GM19467 (cell line): ENCODE data around the gene ATAD3A.
"Not testable (repeated sequence)": the region's sequence is repeated elsewhere in the genome, so short reads cannot be mapped to it uniquely, and the experiment has no call there.

Experiments
- ATAC-seq: cut with Tn5 transposase; IDR thresholded peaks from one replicate; pipeline ENCODE4 v1.9.1; 2021; ENCODE audit warnings: mild to moderate bottlenecking, moderate library complexity; ENCODE audit not compliant: unreplicated experiment

ATAD3A gene

GRCh38 chr1:1521331-1521730 lies 9.4 kb downstream of the ATAD3A start:
- no peak for ATAC-seq

- ATAC-seq, result not testable (repeated sequence)
These were observed 10.6 kb downstream of the ATAD3A start for GRCh38 chr1:1522536-1522935.

DNA sequence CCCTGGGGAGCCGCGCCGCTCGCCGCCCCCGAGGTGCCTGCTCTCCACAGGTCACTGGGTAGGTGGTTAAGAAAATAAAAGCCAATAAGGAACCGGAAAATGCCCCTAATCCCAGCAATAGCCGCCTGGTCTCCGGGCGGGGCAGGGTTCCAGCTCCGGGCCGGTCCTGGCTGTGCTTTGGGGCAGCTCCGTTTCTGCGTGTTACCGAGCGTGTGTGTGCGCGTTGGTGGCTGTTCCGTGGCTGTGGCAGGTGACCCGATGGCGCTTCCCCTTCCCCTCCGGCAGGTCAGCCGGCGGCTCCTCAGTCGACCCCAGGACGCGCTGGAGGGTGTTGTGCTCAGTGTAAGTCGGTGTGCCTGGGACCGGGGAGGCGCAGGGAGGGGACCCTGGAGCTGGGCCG lies 11.3 kb downstream of the ATAD3A start:
- not testable (repeated sequence) for ATAC-seq

DNA sequence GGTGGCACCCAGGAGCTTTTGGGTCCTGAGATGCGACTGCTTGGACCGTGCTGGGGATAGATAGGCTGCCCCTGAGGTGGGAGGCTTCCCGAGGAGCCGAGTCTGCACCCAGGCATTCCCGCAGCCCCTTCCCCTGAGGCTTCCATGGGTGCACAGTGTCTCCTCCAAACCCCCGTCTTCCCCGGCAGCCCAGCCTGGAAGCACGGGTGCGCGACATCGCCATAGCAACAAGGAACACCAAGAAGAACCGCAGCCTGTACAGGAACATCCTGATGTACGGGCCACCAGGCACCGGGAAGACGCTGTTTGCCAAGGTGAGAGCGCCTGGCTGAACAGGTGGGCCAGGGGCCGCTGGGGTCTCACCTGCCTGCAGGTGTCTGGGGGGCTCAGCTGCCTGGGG lies 11.7 kb downstream of the ATAD3A start:
- not testable (repeated sequence) for ATAC-seq

GRCh38 chr1:1524750-1525383 lies 12.9 kb downstream of the ATAD3A start:
- not testable (repeated sequence) for ATAC-seq

GRCh38 chr1:1526476-1526875 lies 14.5 kb downstream of the ATAD3A start:
- ATAC-seq, result not testable (repeated sequence)

DNA sequence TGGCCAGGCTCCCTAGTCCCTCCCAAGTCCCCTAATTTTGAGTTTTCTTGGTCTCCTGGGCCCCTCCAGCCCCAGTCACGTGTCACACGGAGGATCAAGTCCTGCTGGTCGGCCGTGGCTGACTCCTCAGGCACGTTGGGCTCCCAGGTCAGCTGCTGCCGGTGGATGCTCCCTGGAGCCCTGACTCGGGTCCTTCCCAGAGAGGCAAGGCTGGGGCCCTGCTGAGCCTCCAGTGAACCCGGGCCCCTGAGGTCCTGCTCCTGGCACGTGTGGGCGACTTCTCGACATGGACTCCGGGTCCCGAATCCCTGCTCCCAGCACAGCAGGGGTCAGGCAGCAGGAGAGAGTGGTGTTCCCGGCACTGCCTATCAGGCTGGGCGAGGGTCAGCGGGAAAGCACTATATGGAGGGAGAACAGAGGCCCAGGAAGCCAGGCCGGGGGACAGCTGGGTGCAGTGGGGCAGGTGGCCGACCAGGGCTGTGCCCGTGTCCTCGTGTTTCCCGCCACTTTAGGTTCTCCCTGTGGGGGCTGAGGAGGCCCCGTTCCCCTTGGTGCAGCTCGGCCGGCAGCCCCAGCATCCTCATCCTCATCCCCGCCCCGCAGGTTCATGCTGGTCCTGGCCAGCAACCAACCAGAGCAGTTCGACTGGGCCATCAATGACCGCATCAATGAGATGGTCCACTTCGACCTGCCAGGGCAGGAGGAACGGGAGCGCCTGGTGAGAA lies 15.3 kb downstream of the ATAD3A start:
- ATAC-seq, result no peak

DNA sequence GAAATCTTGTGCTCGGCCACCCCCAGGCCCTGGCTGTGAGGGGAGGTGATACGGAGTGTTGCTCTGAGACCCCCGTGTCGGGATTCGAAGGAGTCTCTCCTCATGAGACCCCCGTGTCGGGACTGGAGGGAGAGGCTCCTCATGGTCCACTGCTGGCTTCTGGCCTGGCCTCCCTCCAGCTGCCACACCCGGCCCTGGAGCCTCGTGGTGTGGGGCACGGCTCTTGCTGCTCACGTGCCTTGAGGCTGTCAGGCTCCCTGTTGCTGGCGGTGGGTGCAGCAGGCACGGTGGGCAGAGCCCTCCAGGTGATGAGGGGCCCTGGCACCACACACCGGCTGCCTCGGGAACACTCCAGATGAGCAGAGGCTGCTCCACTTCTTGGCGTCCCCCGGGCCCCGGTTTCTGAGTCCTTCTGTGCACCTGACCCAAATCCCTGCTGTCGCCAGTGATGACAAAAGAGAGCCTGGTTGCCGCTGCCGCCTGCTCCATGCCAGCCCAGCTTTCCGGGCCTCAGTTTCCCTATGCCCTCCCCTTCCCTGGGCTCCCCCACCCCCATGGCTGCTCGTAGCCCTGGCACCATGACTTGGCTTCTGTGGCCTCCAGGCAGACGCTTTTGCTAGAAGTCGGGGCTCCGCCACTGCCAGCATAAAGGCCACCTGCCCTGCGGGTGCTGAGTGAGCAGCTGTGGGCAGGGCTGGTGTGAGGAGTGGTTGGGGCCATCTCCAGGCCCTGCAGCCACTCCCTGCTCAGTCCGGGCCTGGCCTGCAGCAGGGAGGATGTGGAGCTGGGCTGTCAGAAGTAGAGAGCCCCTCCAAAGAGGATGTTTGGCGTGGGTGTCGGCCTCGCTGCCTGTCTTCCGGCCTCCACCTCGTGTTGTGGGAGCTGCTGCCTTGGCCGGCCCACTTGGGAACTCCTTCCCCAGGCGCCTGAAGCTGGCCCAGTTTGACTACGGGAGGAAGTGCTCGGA lies 16.6 kb downstream of the ATAD3A start:
- no peak for ATAC-seq

DNA sequence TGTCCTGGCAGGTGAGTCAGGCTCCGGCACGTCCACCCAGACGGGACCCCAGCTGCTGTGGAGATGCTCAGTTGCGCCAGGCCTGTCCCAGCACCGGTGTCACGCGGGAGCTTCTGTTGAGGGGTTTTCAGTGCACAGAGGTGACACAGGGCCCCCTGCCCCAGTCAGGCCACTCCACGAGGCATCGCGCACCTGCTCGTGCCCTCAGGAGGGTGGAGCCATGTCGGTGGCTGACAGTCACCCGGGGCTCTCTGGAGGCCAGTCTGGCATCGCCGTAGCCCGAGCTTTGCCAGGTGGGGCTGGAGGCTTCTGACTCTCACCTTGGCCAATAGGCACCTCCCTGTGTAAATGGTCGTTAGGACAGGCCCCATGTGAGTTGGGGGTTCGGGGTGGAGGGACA lies 17.4 kb downstream of the ATAD3A start:
- no peak for ATAC-seq

DNA sequence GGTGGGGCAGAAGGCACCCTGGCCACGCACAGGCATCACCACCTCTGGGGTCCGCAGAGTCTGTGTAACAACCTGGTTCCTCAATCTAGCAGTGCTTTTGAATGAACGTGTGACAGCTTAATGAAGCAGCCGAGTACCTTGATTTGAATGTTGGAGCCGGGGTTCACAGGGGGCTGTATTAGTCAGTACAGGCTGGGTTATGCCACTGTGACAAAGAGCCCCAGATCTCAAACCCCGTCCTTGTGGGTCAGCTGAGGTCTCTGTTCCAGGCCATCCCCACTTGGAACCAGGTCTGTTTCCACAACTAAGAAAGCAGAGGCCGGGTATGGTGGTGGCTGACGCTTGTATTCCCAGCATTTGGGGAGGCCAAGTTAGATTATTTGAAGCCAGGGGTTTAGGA lies 18.0 kb downstream of the ATAD3A start:
- ATAC-seq, result no peak

- ATAC-seq, result no peak
These were observed 20.0 kb downstream of the ATAD3A start for GRCh38 chr1:1531947-1532346.

- not testable (repeated sequence) for ATAC-seq
These were observed 21.4 kb downstream of the ATAD3A start for GRCh38 chr1:1533176-1533893.

GRCh38 chr1:1533894-1534291 lies 21.9 kb downstream of the ATAD3A start:
- not testable (repeated sequence) for ATAC-seq

DNA sequence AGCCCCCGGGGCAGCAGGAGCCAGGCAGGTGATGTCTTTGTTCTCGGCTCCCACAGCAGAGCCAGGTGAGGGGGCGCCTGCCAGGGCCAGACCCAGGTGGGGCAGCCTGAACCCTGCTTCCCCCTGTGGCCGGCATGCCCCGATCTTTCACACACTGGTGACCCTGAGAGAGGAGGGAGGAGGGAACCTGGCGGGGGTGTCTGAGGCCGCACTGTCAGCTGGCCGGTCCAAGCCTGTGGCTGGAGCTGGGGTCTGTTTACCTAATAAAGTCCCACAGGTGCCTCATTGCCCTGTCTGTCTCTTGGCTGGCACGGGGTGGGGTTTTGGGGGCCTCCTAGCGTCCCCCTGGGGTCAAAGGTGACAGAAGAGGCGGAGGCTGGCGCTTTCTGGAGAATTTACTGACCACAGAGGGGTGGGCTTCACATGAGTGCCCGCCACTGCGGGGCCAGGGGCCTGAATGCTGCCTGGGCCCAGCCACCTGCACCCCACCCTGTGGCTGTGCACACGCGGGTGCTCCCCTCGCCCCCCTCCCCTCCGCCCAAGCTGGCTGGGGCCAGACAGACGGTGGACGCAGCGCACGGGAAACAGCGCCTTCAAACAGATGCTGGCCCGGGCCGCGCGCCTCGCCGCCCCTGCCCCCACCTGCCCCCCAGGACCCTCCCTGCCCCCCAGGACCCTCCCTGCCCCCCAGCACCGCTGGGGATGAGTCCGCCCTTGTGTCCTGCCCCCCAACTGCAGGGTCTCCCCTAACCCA lies 22.6 kb downstream of the ATAD3A start:
- no peak for ATAC-seq

GRCh38 chr1:1535201-1536018 lies 23.4 kb downstream of the ATAD3A start:
- no peak for ATAC-seq

DNA sequence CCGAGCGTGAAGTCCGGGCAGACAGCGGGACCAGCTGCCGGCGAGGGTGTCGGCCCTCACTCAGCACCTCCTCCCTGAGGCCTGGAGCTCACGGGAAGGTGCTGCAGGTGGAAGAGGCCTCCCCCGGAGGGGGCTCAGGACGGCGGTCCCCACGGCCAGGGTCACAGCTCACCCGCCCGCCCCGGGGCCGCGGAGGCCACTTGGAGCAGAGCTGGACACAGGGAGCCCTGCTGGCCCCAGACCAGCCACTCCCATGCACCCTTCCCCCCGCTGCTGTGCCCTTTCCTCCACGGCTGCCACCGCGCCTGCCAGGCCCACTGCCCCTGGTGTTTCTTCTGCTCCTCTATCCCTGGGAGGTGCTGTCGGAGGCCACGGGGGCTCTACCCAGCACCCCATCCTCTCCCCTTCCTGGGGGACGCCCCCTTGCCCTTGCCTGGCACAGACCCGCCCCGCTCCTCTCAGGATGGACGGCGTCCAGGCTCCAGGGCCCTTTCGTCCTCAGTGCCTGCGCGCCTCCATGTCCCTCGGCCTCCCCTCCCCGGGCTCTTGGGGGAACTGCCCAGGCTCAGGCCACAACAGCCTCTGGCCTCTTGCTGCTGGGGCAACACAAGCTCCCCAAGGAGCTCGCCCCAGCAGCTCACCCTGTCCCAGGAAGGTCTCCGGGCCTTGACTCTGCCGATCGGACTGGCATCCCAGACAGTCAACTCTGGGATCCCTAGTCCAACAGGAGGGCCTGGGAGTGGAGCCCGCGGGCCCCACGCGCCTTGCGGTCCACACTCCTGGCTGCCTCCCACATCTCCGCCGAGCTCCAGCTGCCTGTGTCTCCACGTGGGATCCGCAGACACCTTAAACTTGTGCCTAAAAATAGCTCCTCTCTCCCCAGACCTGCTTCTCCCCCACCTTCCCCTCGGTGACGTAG lies 24.3 kb downstream of the ATAD3A start:
- no peak for ATAC-seq

GRCh38 chr1:1536938-1537546 lies 25.1 kb downstream of the ATAD3A start:
- no peak for ATAC-seq
